Measurements from ENCODE around the gene DPP9. TPM values are rescaled to one million over a fixed set of nuclear protein-coding genes. Genes with fewer than 3 reads are reported as not detected.

The DPP9 gene
- total RNA-seq (2016; rRNA removed; fragmentation: Illumina TruSeq; extraction: Trizol) (25.8 and 26.6 TPM in 2 replicates), polyA plus RNA-seq (2011; rRNA removed) (8.4 and 9.4 TPM in 2 replicates), polyA minus RNA-seq (2011; rRNA and poly(A)+ RNA removed; ENCODE audit: low replicate concordance) (26.0 and 29.3 TPM in 2 replicates), Bru-seq, nascent RNA (percentile 63 among the genes with signal in this experiment), BruChase-seq, experiment 1, labeled RNA remaining after a 6-hour chase (percentile 76 among the genes with signal in this experiment), BruChase-seq, experiment 2, labeled RNA remaining after a 2-hour chase (percentile 68 among the genes with signal in this experiment)
- 21.9 and 23.0 TPM in 2 replicates for total RNA-seq (2016; cell fraction: cytosol; rRNA removed; fragmentation: Illumina TruSeq; extraction: Trizol; ENCODE audit: low read depth)
- total RNA-seq (2016; cell fraction: insoluble cytoplasmic fraction; rRNA removed; fragmentation: Illumina TruSeq; extraction: Trizol), result 19.7 and 28.0 TPM in 2 replicates
- 28.4 and 28.6 TPM in 2 replicates for total RNA-seq (2016; cell fraction: membrane; rRNA removed; fragmentation: Illumina TruSeq; extraction: Trizol)
- 19.7 and 23.4 TPM in 2 replicates for total RNA-seq (2016; cell fraction: nucleus; rRNA removed; fragmentation: Illumina TruSeq; extraction: Trizol)
- polyA plus RNA-seq (2011; cell fraction: cytosol; rRNA removed), result 5.3 and 7.0 TPM in 2 replicates
- polyA plus RNA-seq (2011; cell fraction: nucleus; rRNA removed), result 33.2 and 42.2 TPM in 2 replicates
- polyA plus RNA-seq (2012), result 14.9 and 17.3 TPM in 2 replicates
- polyA plus RNA-seq (2016; cell fraction: cytosol; fragmentation: Illumina TruSeq; extraction: Trizol; ENCODE audit: low read depth), result 11.8 and 12.3 TPM in 2 replicates
- 26.8 and 38.6 TPM in 2 replicates for polyA plus RNA-seq (2016; cell fraction: insoluble cytoplasmic fraction; fragmentation: Illumina TruSeq; extraction: Trizol; ENCODE audit: low read depth)
- polyA plus RNA-seq (2016; cell fraction: membrane; fragmentation: Illumina TruSeq; extraction: Trizol; ENCODE audit: low read depth), result 22.3 and 23.5 TPM in 2 replicates
- polyA plus RNA-seq (2016; cell fraction: nucleus; fragmentation: Illumina TruSeq; extraction: Trizol; ENCODE audit: insufficient read depth, low read depth), result 52.8 and 55.7 TPM in 2 replicates
- polyA minus RNA-seq (2011; cell fraction: cytosol; rRNA and poly(A)+ RNA removed), result 10.0 and 10.8 TPM in 2 replicates
- 25.8 and 26.7 TPM in 2 replicates for polyA minus RNA-seq (2011; cell fraction: nucleus; rRNA and poly(A)+ RNA removed)
- long read RNA-seq, experiment 1, full-length matches to known transcripts, result 10 of 25 reads
- long read RNA-seq, experiment 1, partial matches to known transcripts, result 6 of 25 reads
- long read RNA-seq, experiment 1, other reads (novel, unspliced or antisense), result 9 of 25 reads
- long read RNA-seq, experiment 2, full-length matches to known transcripts, result 19 of 88 reads
- long read RNA-seq, experiment 2, partial matches to known transcripts, result 18 of 88 reads
- long read RNA-seq, experiment 2, other reads (novel, unspliced or antisense), result 51 of 88 reads

GRCh38 chr19:4723595-4724514, at the start of gene DPP9:
Gene DPP9 (minus strand): TSS chr19:4723842. CDS start chr19:4719906, 3,936 bp downstream.
- in situ Hi-C loops (cut with HindIII; ENCODE audit: extremely low pct_ligation_motif_present, low pct_unique_long_range_greater_than_20kb) (no loop called here), intact Hi-C loops (cut with micrococcal nuclease; ENCODE audit: unreplicated experiment) (loop anchor here (2.0 to 5.0 kb wide), 2 partner anchors 52 to 67 kb away; partner anchors contain the start of genes FEM1A and MYDGF)
- Histone ChIP-seq H3K9me3 (ENCODE audit: low read length) (no peaks in the 10 kb centered on the region), H2AFZ (ENCODE audit: low read length) (peak within 1 kb of the TSS; percentile 56), H3K27me3 (ENCODE audit: control insufficient read depth in 1 of 2, insufficient read depth in 2 of 2, low read length in 2 of 2) (no peaks in the 10 kb centered on the region; a peak in 1 of 5 replicates), H3K4me1 (ENCODE audit: insufficient read depth, low read length) (peaks cover 48% of the 10 kb centered on the region), H4K20me1 (ENCODE audit: insufficient read depth, low read length) (peaks cover 3% of the 10 kb centered on the region; the same call in 1 of the 2 replicates), H3K9ac (ENCODE audit: insufficient read depth, low read depth, low read length) (peak within 1 kb of the TSS; percentile 82), H3K27ac (ENCODE audit: extremely low read length, insufficient read depth, low read length) (peak within 1 kb of the TSS; percentile 57), H3K79me2 (ENCODE audit: insufficient read depth, low read length) (peaks cover 29% of the 10 kb centered on the region), H3K36me3 (replicated peaks in 1 of 2; ENCODE audit: control insufficient read depth in 1 of 2, insufficient read depth in 2 of 2, low read length in 2 of 2) (peaks cover 2 to 15% of the 10 kb centered on the region in 2 experiments; a peak in 3 of 5 replicates), H3K4me3 (replicated peaks in 1 of 3; ENCODE audit: insufficient read depth in 1 of 3, low read depth in 2 of 3, low read length in 3 of 3) (peak within 1 kb of the TSS; percentile 78 to 100 (median 99)), H3K4me2 (ENCODE audit: low read depth, low read length) (peak within 1 kb of the TSS; percentile 87)
- ChIA-PET CTCF (ENCODE audit: low intra/inter-chr PET ratio, low total read pairs) (interaction anchor here (1.5 kb wide), 1 partner anchor 68 kb away, joined by 5 read pairs; the partner anchor contains the start of gene FEM1A), POLR2A (interaction anchor here (1.0 to 3.0 kb wide), 3 partner anchors 53 to 245 kb away, joined by 4 to 15 read pairs (median 5); partner anchors contain the start of genes FEM1A, KDM4B and MYDGF)
- BruUV-seq (replicated peaks), result no TSS peak
- peak; percentile 91 for ATAC-seq
- 1% methylated on average over 24 of the region's 79 CpGs for WGBS (ENCODE audit: low lambda C conversion rate)
- DNase-seq (ENCODE audit: low spot score), result peak; percentile 97
- FAIRE-seq, result peak; percentile 76
- TF ChIP-seq STAT6 (CRISPR knock-in tag; IDR thresholded peaks at IDR 0.05; ENCODE audit: borderline replicate concordance) (peak; percentile 70; the same call in 1 of the 2 replicates), ZNF619 (CRISPR knock-in tag; IDR thresholded peaks at IDR 0.05) (peak; percentile 26; the same call in 1 of the 2 replicates)
- TF ChIP-seq, protein P1, sequence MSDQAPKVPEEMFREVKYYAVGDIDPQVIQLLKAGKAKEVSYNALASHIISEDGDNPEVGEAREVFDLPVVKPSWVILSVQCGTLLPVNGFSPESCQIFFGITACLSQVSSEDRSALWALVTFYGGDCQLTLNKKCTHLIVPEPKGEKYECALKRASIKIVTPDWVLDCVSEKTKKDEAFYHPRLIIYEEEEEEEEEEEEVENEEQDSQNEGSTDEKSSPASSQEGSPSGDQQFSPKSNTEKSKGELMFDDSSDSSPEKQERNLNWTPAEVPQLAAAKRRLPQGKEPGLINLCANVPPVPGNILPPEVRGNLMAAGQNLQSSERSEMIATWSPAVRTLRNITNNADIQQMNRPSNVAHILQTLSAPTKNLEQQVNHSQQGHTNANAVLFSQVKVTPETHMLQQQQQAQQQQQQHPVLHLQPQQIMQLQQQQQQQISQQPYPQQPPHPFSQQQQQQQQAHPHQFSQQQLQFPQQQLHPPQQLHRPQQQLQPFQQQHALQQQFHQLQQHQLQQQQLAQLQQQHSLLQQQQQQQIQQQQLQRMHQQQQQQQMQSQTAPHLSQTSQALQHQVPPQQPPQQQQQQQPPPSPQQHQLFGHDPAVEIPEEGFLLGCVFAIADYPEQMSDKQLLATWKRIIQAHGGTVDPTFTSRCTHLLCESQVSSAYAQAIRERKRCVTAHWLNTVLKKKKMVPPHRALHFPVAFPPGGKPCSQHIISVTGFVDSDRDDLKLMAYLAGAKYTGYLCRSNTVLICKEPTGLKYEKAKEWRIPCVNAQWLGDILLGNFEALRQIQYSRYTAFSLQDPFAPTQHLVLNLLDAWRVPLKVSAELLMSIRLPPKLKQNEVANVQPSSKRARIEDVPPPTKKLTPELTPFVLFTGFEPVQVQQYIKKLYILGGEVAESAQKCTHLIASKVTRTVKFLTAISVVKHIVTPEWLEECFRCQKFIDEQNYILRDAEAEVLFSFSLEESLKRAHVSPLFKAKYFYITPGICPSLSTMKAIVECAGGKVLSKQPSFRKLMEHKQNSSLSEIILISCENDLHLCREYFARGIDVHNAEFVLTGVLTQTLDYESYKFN (CRISPR knock-in tag; conservative IDR thresholded peaks at IDR 0.05), result peak; percentile 72; the same call in 1 of the 2 replicates
